Vagina (tissue), 2 donors: ENCODE measurements around the gene FXYD1. TPM values are rescaled to one million over a fixed set of nuclear protein-coding genes. Genes with fewer than 3 reads are reported as not detected.
A peak's percentile ranks its signal among the peaks of the same experiment; 100 is the strongest.

ENCODE experiments used
- DNase-seq, 2 donors: peaks; one replicate each; pipeline ENCODE4 v3.0.0-alpha.2; 2017; ENCODE audit errors: extremely low spot score in 2 of 2
- H3K27ac ChIP-seq: fragments of 200-600 bp; sonication (generic); one replicate; pipeline ENCODE4 v1.5.1; 2019
- H3K27me3 ChIP-seq: fragments of 200-600 bp; sonication (generic); one replicate; pipeline ENCODE4 v1.5.1; 2019
- H3K36me3 ChIP-seq, 2 donors: fragments of 200-600 bp; sonication (generic); one replicate each; pipeline ENCODE4 v1.5.1; 2017 to 2019
- H3K4me1 ChIP-seq: fragments of 200-600 bp; sonication (generic); one replicate; pipeline ENCODE4 v1.5.1; 2019
- H3K4me3 ChIP-seq, 2 donors: fragments of 200-600 bp; sonication (generic); 1 replicate in 1 of 2; 2 replicates in 1 of 2; pipeline ENCODE4 v1.5.1; 2016 to 2019
- H3K9me3 ChIP-seq: fragments of 200-600 bp; sonication (generic); one replicate; pipeline ENCODE4 v1.5.1; 2019
- CTCF ChIP-seq, 3 experiments: fragments of 450-650 bp in 2 of 3; fragments of 200-600 bp in 1 of 3; sonication (generic) in 1 of 3; IDR thresholded peaks; one replicate each; pipeline ENCODE4 v1.5.1; 2017 to 2019; ENCODE audit warnings: antibody characterized with exemption in 3 of 3, mild to moderate bottlenecking in 2 of 3, moderate library complexity in 2 of 3
- POLR2A ChIP-seq, 2 donors: fragments of 450-650 bp; IDR thresholded peaks; one replicate each; pipeline ENCODE4 v1.6.1; 2017; ENCODE audit warnings: antibody characterized with exemption in 2 of 2, mild to moderate bottlenecking in 2 of 2, moderate library complexity in 2 of 2
- POLR2AphosphoS5 ChIP-seq, 2 donors: sonication (generic); formaldehyde crosslinking; IDR thresholded peaks; one replicate each; pipeline ENCODE4 v1.9.0; 2017; ENCODE audit warnings: antibody characterized with exemption in 2 of 2, mild to moderate bottlenecking in 2 of 2, low read depth in 1 of 2; ENCODE audit not compliant: insufficient read depth in 1 of 2
- intact Hi-C: fragments of 100-400 bp; cut with DNase I; formaldehyde crosslinking; loops from one replicate; pipeline ENCODE4 v1.15.1; 2023
- total RNA-seq: library from RNA; depleted of rRNA; stranded (reverse); fragments of >200 nt; gene quantifications from one replicate; pipeline ENCODE4 v1.2.3, GENCODE V29; 2016

FXYD1 gene
- total RNA-seq, 1 donor from 2014 or later = 135 TPM

- Histone ChIP-seq H3K27me3 (no peaks in the 10 kb centered on the region), H3K27ac (peak overlapping the region; percentile 94), H3K4me3 (peak overlapping the region in 1 of 2 donors; percentile 44), H3K4me1 (peaks cover 72% of the 10 kb centered on the region), H3K36me3 (no peaks in the 10 kb centered on the region), H3K9me3 (no peaks in the 10 kb centered on the region)
- DNase-seq = no peak
- intact Hi-C loops = no loop called here
- TF ChIP-seq CTCF (IDR thresholded peaks at IDR 0.05) (no peak), POLR2A (IDR thresholded peaks at IDR 0.05) (no peak), POLR2AphosphoS5 (IDR thresholded peaks at IDR 0.05; ENCODE audit: insufficient read depth in 1 of 2, low read depth in 1 of 2) (no peak)
These were observed 13.3 kb upstream of the FXYD1 start for GRCh38 chr19:35125270-35125717.

GRCh38 chr19:35125749-35126623 lies 12.6 kb upstream of the FXYD1 start:
- DNase-seq = no peak
- Histone ChIP-seq H3K36me3 (no peaks in the 10 kb centered on the region), H3K27me3 (no peaks in the 10 kb centered on the region), H3K27ac (peak overlapping the region; percentile 94), H3K4me3 (peak overlapping the region in 1 of 2 donors; percentile 6), H3K9me3 (no peaks in the 10 kb centered on the region), H3K4me1 (peaks cover 73% of the 10 kb centered on the region)
- intact Hi-C loops = no loop called here
- TF ChIP-seq CTCF (IDR thresholded peaks at IDR 0.05) (no peak), POLR2AphosphoS5 (IDR thresholded peaks at IDR 0.05; ENCODE audit: insufficient read depth in 1 of 2, low read depth in 1 of 2) (no peak), POLR2A (IDR thresholded peaks at IDR 0.05) (no peak)

GRCh38 chr19:35126624-35126959 lies 12.0 kb upstream of the FXYD1 start:
- peak overlapping the region in 1 of 2 donors; percentile 6 for H3K4me3 ChIP-seq
- no peaks in the 10 kb centered on the region for H3K27me3 ChIP-seq
- H3K4me1 ChIP-seq = peaks cover 73% of the 10 kb centered on the region
- H3K36me3 ChIP-seq = no peaks in the 10 kb centered on the region
- TF ChIP-seq POLR2AphosphoS5 (IDR thresholded peaks at IDR 0.05; ENCODE audit: insufficient read depth in 1 of 2, low read depth in 1 of 2) (no peak), CTCF (IDR thresholded peaks at IDR 0.05) (no peak), POLR2A (IDR thresholded peaks at IDR 0.05) (no peak)
- intact Hi-C loops = no loop called here
- H3K9me3 ChIP-seq = no peaks in the 10 kb centered on the region
- peak overlapping the region; percentile 94 for H3K27ac ChIP-seq
- DNase-seq = no peak

- intact Hi-C loops = no loop called here
- TF ChIP-seq CTCF (IDR thresholded peaks at IDR 0.05) (no peak), POLR2A (IDR thresholded peaks at IDR 0.05) (no peak), POLR2AphosphoS5 (IDR thresholded peaks at IDR 0.05; ENCODE audit: insufficient read depth in 1 of 2, low read depth in 1 of 2) (peak in 1 of 2 donors; percentile 66)
- H3K36me3 ChIP-seq = no peaks in the 10 kb centered on the region
- no peaks in the 10 kb centered on the region for H3K27me3 ChIP-seq
- H3K4me3 ChIP-seq = no peak overlapping the region
- H3K27ac ChIP-seq = peak overlapping the region; percentile 94
- peaks cover 61% of the 10 kb centered on the region for H3K4me1 ChIP-seq
- DNase-seq = no peak
- no peaks in the 10 kb centered on the region for H3K9me3 ChIP-seq
These were observed 10.8 kb upstream of the FXYD1 start for GRCh38 chr19:35127871-35128270.
